ENCODE data around the gene ADAMTS16.

ADAMTS16 gene

DNA sequence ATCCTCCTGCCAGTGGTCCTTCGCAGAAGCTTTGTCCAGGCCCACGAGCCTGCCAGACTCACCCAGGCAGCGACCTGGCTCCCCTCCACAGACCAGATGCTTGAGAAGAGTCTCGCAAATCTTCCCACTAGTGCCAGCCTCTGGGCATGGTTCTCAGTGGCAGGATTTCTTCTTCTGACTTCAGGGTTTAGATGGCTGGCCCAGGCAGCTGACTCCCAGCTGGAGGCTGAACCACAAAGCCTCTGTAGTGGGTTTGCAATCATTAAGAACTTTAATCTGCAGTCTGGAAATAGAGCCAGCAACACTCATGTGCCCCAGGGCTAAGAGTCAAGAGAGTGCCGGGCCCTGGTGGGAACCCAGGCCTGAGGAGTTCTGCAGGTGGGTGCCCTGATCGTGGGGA, 191.7 kb downstream of the ADAMTS16 start:
- Mint-ChIP-seq H3K36me3 (no peaks in the 10 kb centered on the region), H3K9me3 (ENCODE audit: low read depth) (no peaks in the 10 kb centered on the region), H3K27ac (no peak overlapping the region), H3K27me3 (no peaks in the 10 kb centered on the region), H3K4me1 (ENCODE audit: low read depth) (no peaks in the 10 kb centered on the region), H3K4me3 (no peak overlapping the region)

- Mint-ChIP-seq H3K9me3 (ENCODE audit: low read depth) (no peaks in the 10 kb centered on the region), H3K27ac (no peak overlapping the region), H3K4me3 (no peak overlapping the region), H3K4me1 (ENCODE audit: low read depth) (no peaks in the 10 kb centered on the region), H3K36me3 (no peaks in the 10 kb centered on the region), H3K27me3 (no peaks in the 10 kb centered on the region)
Measured at GRCh38 chr5:5332287-5332686, 192.2 kb downstream of the ADAMTS16 start.

DNA sequence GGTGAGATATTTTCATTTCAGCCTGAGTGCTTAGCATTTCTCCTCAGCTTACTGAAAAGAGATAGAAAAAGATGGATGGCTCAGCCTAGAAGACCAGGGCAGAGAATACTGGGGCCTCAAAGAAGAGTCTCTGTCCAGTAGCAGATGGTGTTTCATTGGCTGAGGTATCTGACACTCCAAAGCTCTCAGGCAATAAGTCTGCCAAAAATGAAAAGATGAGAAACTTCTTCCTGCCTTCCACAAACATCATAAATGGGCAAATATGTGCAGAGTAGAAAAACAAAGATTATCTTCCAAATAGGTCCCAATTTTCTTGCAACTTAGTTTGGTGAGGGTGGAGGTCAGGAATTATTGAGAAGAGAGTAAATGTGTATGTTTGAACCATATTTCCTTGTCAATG, 195.0 kb downstream of the ADAMTS16 start:
- H3K27ac Mint-ChIP-seq, result no peak overlapping the region
- no peaks in the 10 kb centered on the region for H3K36me3 Mint-ChIP-seq
- no peaks in the 10 kb centered on the region for H3K27me3 Mint-ChIP-seq
- no peaks in the 10 kb centered on the region for H3K4me1 Mint-ChIP-seq (ENCODE audit: low read depth)
- H3K9me3 Mint-ChIP-seq (ENCODE audit: low read depth), result no peaks in the 10 kb centered on the region
- no peak overlapping the region for H3K4me3 Mint-ChIP-seq

DNA sequence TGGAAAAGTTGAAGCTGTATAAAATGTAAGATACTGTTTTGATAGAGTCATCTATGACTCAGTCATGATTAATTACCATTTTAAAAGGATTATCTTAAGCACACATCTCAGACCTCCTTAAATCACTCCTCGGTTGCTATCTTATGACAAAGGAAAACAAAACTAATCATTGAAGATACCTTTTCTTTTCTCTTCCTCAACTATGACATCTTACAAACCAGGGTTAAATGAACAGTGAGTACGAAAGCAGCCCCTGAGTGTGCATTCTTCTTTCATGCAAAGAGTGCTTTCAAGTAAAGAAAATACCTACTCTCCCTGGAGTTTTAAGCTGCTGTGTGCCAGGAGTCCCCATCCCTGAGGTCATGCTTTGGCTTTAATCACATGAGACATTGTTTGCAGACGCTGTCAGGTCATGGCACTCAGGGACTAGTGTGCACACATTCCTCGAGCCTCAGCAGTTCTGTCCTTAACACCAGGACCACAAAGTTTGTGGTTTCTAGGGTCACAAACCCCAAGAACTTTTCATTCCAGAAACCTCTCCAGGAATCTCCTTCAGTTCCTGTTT, 195.7 kb downstream of the ADAMTS16 start:
- no peaks in the 10 kb centered on the region for H3K27me3 Mint-ChIP-seq
- no peak overlapping the region for H3K4me3 Mint-ChIP-seq
- no peaks in the 10 kb centered on the region for H3K9me3 Mint-ChIP-seq (ENCODE audit: low read depth)
- no peak overlapping the region for H3K27ac Mint-ChIP-seq
- no peaks in the 10 kb centered on the region for H3K36me3 Mint-ChIP-seq
- H3K4me1 Mint-ChIP-seq (ENCODE audit: low read depth), result no peaks in the 10 kb centered on the region

- no peak overlapping the region for H3K4me3 Mint-ChIP-seq
- no peaks in the 10 kb centered on the region for H3K4me1 Mint-ChIP-seq (ENCODE audit: low read depth)
- H3K27me3 Mint-ChIP-seq, result no peaks in the 10 kb centered on the region
Measured at GRCh38 chr5:5339257-5339656, 199.1 kb downstream of the ADAMTS16 start.

GRCh38 chr5:5340206-5340729, 200.1 kb downstream of the ADAMTS16 start:
- H3K4me1 Mint-ChIP-seq (ENCODE audit: low read depth), result peaks cover 2% of the 10 kb centered on the region
- no peak overlapping the region for H3K4me3 Mint-ChIP-seq
- H3K9me3 Mint-ChIP-seq (ENCODE audit: low read depth), result no peaks in the 10 kb centered on the region
- no peak overlapping the region for H3K27ac Mint-ChIP-seq
- no peaks in the 10 kb centered on the region for H3K27me3 Mint-ChIP-seq
- no peaks in the 10 kb centered on the region for H3K36me3 Mint-ChIP-seq

More at GRCh38 chr5:5339257-5339656, 199.1 kb downstream of the ADAMTS16 start:
- Mint-ChIP-seq H3K27ac (no peak overlapping the region), H3K9me3 (ENCODE audit: low read depth) (no peaks in the 10 kb centered on the region), H3K36me3 (no peaks in the 10 kb centered on the region)

- peaks cover 2% of the 10 kb centered on the region for H3K4me1 Mint-ChIP-seq (ENCODE audit: low read depth)
- H3K4me3 Mint-ChIP-seq, result no peak overlapping the region
- no peaks in the 10 kb centered on the region for H3K27me3 Mint-ChIP-seq
- H3K36me3 Mint-ChIP-seq, result no peaks in the 10 kb centered on the region
- H3K9me3 Mint-ChIP-seq (ENCODE audit: low read depth), result no peaks in the 10 kb centered on the region
- H3K27ac Mint-ChIP-seq, result no peak overlapping the region
Measured at GRCh38 chr5:5341531-5342292, 201.6 kb downstream of the ADAMTS16 start.

- Mint-ChIP-seq H3K27me3 (no peaks in the 10 kb centered on the region), H3K27ac (no peak overlapping the region), H3K4me3 (no peak overlapping the region), H3K36me3 (peaks cover 3% of the 10 kb centered on the region), H3K4me1 (ENCODE audit: low read depth) (peaks cover 5% of the 10 kb centered on the region), H3K9me3 (ENCODE audit: low read depth) (no peaks in the 10 kb centered on the region)
Measured at GRCh38 chr5:5342784-5343183, 202.7 kb downstream of the ADAMTS16 start.

DNA sequence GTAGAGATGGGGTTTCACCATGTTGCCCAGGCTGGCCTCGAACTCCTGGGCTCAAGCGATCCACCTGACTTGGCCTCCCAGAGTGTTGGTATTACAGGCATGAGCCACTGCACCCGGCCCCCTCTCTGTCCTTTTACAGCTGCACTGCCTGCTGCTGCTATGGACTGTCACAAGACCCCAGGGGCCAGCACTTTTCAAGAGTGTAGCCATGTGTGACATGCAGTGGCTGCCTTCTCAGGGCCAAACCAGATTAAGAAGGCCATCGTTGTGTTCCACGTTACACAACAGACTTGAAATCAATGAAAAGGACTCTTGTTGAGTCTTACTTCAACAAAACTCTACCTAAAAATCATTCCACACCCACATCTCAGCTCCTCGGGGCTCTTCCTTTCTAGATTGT, 203.4 kb downstream of the ADAMTS16 start:
- peaks cover 10% of the 10 kb centered on the region for H3K4me1 Mint-ChIP-seq (ENCODE audit: low read depth)
- no peak overlapping the region for H3K27ac Mint-ChIP-seq
- no peak overlapping the region for H3K4me3 Mint-ChIP-seq
- peaks cover 3% of the 10 kb centered on the region for H3K36me3 Mint-ChIP-seq
- H3K27me3 Mint-ChIP-seq, result no peaks in the 10 kb centered on the region
- H3K9me3 Mint-ChIP-seq (ENCODE audit: low read depth), result no peaks in the 10 kb centered on the region

DNA sequence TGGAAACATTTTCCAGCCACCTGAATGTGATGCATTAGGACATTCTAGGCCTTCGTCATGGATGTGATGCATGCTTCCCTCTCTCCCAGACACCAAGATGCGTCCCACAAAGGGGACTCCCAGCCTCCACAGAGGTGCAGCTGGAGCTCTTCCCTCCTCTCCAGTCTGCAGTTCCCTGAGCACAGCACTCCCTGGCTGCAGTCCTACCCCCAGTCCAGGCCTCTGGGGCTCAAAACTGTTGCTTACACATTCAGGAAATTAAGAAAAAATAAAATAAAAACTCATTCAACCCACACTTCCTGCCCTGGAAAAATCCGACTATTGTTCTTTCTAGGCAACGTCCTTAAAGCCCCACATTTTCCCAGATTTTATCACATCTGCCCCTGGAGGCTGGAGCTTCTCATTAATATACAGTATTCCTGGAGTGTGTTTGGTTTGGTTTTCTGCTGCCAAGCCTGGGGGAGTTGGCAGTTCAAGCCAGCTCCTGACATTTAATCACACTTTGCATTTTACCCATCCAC, 204.0 kb downstream of the ADAMTS16 start:
- Mint-ChIP-seq H3K36me3 (peaks cover 3% of the 10 kb centered on the region), H3K27ac (no peak overlapping the region), H3K9me3 (ENCODE audit: low read depth) (no peaks in the 10 kb centered on the region), H3K27me3 (no peaks in the 10 kb centered on the region), H3K4me1 (ENCODE audit: low read depth) (peaks cover 13% of the 10 kb centered on the region), H3K4me3 (no peak overlapping the region)

GRCh38 chr5:5344606-5345005, 204.5 kb downstream of the ADAMTS16 start:
- Mint-ChIP-seq H3K4me1 (ENCODE audit: low read depth) (peaks cover 14% of the 10 kb centered on the region), H3K9me3 (ENCODE audit: low read depth) (no peaks in the 10 kb centered on the region), H3K36me3 (peaks cover 3% of the 10 kb centered on the region), H3K27ac (no peak overlapping the region), H3K27me3 (no peaks in the 10 kb centered on the region), H3K4me3 (no peak overlapping the region)

DNA sequence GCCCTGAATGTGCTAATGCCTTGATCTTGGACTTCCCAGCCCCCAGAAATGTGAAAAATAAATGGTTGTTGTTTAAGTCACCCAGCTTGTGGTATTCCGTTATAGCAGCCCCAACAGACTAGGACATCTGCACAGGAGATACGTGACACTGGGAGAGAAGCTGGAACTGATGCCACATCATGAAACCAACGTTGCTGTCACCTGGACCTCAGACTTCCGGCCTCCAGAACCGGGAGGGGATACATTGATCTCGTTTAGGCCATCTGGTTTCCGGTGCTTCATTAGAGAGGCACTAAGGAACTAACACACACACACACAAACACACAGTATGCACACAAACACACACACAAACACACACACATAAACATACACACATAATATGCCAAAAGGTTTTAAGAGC, 207.3 kb downstream of the ADAMTS16 start:
- H3K4me1 Mint-ChIP-seq (ENCODE audit: low read depth), result peaks cover 14% of the 10 kb centered on the region
- no peaks in the 10 kb centered on the region for H3K27me3 Mint-ChIP-seq
- no peaks in the 10 kb centered on the region for H3K9me3 Mint-ChIP-seq (ENCODE audit: low read depth)
- no peak overlapping the region for H3K4me3 Mint-ChIP-seq
- H3K36me3 Mint-ChIP-seq, result peaks cover 3% of the 10 kb centered on the region
- H3K27ac Mint-ChIP-seq, result no peak overlapping the region

GRCh38 chr5:5348135-5348534, 208.0 kb downstream of the ADAMTS16 start:
- H3K9me3 Mint-ChIP-seq (ENCODE audit: low read depth), result no peaks in the 10 kb centered on the region
- peaks cover 3% of the 10 kb centered on the region for H3K36me3 Mint-ChIP-seq
- no peak overlapping the region for H3K27ac Mint-ChIP-seq
- H3K4me3 Mint-ChIP-seq, result no peak overlapping the region
- H3K4me1 Mint-ChIP-seq (ENCODE audit: low read depth), result peaks cover 14% of the 10 kb centered on the region
- no peaks in the 10 kb centered on the region for H3K27me3 Mint-ChIP-seq

DNA sequence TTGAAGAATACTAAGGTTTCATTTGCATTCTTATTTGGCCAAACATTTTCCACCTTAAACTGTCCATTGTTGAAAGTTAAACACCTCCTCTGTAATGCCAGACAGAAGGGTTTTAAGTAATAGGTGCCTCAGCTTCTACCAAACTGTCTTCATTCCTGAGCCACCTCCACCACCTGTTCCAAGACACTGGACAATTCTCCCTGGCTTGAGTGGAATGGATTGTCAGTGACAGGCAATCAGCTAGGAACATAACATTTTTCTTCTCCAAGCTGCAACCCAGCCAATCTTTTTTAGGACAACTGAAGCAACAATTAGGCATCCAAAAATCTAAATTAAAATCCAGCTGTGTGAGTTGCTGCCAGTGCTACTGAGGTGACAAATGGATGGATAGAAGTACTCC, 208.4 kb downstream of the ADAMTS16 start:
- H3K36me3 Mint-ChIP-seq, result peaks cover 3% of the 10 kb centered on the region
- H3K27ac Mint-ChIP-seq, result no peak overlapping the region
- H3K4me1 Mint-ChIP-seq (ENCODE audit: low read depth), result peaks cover 14% of the 10 kb centered on the region
- H3K9me3 Mint-ChIP-seq (ENCODE audit: low read depth), result no peaks in the 10 kb centered on the region
- no peaks in the 10 kb centered on the region for H3K27me3 Mint-ChIP-seq
- H3K4me3 Mint-ChIP-seq, result no peak overlapping the region

DNA sequence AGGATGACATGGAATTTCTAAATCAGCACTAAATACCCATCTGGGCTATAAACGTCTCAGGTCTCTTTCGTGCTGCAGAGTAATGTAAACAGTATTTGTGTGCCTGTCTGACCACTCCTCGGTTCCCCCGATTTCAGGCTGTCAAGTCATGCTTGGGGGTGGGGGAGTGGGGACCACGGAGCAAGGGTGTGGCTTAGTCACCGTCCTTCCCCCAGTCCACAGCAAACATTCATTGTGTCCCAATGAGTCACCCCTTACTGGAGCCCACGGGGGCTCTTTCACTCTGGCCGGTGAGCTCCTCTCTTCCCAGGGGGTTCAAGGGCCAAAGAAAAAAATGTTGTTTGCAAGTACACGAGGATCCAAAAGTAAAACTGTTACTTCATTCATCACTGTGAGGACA, 210.0 kb downstream of the ADAMTS16 start:
- H3K4me3 Mint-ChIP-seq, result no peak overlapping the region
- no peaks in the 10 kb centered on the region for H3K27me3 Mint-ChIP-seq
- H3K4me1 Mint-ChIP-seq (ENCODE audit: low read depth), result peaks cover 13% of the 10 kb centered on the region
- H3K9me3 Mint-ChIP-seq (ENCODE audit: low read depth), result no peaks in the 10 kb centered on the region
- peaks cover 3% of the 10 kb centered on the region for H3K36me3 Mint-ChIP-seq
- no peak overlapping the region for H3K27ac Mint-ChIP-seq
